Stimulated activated CD8-positive, alpha-beta memory T cell treated with anti-CD3 and anti-CD28 coated beads, Interleukin-12 subunit alpha, Interleukin-12 subunit beta, amount 100 ng/mL, for 1 hour (primary cell): ENCODE results near the gene LPIN2.
"Not testable (repeated sequence)": the region's sequence is repeated elsewhere in the genome, so short reads cannot be mapped to it uniquely, and the experiment has no call there.

Experiments used
- DNase-seq: peaks from one replicate; pipeline ENCODE4 v3.0.0-alpha.2; 2020; ENCODE audit warnings: low read depth

LPIN2 gene

DNA sequence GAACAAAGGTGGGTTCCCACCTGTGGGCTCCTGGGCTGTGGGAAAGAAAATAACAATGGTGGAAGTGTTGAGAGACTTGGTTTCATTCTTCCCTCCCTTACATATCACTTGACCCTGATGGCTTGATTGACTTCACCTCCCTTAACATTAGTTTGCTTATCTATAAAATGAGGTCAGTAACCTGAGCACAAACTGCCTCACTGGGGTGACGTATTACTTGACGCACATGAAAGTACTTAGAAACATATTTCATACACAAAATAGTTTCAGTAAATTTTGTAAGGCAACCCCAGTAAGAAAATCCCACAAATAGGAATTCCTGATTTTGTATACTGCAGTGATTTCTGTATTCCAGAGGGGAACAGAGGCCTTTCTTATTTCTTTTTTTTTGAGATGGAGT lies 29.4 kb upstream of the LPIN2 start:
- DNase-seq: no peak

DNA sequence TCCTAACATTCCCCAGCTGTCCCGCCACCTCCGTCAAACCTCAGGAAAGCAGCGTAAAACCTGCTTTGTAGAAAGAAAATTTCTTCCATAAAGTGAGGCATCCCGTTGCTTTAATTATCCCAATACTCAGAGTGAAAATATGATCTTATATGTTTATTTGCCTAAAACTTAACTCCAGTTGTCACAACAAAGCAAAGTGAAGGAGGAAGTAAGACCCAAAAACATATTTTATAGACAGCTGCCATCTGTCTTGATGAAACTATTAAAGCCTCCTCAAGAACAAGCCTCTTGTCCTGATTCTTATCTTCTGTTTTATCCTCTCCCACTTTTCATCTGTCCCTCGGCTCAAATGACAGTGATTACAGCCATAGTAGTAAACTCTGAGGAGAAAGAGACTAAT lies 28.9 kb upstream of the LPIN2 start:
- DNase-seq: no peak

- DNase-seq: no peak
Measured at GRCh38 chr18:3040881-3041280, 27.9 kb upstream of the LPIN2 start.

DNA sequence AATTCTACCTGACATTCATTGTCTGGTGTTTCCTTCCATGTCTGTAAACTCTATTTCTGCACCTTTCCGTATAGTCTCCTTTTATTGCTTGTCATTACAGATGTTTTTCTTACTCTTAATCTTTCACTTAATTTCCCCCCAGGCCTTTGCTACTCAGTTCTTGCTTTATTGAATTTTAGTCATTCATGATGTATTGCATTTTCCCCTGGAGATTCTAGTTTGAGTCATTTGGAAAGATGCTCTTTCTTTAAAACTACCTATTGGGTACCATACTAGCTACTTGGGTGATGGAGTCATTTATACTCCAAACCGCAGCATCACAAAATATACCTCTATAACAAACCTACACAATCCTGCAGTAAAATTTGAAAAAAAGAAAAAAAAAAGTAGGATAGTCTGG lies 27.2 kb upstream of the LPIN2 start:
- no peak for DNase-seq

- no peak for DNase-seq
Measured at GRCh38 chr18:3037423-3037915, 24.5 kb upstream of the LPIN2 start.

DNA sequence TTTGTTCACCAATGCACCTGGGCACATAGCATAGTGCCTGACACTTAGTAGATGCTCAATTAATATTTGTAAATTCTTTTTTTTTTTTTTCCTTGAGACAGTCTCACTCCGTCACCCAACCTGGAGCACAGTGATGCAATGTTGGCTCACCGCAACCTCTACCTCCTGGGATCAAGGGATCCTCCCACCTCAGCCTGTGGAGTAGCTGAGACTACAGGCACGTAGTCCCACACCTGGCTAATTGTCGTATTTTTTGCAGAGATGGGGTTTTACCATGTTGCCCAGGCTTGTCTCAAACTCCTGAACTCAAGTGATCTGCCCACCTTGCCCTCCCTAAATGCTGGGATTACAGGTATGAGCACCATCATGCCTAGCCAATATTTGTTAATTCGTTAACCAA lies 23.2 kb upstream of the LPIN2 start:
- DNase-seq: no peak

DNA sequence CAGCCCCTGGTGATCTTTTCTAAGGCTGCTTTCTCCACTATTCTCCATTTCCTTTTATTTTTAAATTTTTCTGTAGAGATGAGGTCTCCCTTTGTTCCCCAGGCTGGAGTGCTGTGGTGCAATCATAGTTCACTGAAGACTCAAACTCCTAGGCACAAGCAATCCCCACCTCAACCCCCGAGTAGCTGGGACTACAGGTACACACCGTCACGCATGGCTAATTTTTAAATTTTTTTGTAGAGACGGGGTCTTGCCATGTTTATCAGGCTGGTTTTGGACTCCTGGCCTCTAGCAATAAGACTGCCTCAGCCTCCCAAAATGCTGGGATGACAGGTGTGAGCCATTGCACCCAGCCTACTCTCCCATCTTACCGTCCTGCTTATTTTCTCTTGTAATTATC lies 22.7 kb upstream of the LPIN2 start:
- DNase-seq: no peak

DNA sequence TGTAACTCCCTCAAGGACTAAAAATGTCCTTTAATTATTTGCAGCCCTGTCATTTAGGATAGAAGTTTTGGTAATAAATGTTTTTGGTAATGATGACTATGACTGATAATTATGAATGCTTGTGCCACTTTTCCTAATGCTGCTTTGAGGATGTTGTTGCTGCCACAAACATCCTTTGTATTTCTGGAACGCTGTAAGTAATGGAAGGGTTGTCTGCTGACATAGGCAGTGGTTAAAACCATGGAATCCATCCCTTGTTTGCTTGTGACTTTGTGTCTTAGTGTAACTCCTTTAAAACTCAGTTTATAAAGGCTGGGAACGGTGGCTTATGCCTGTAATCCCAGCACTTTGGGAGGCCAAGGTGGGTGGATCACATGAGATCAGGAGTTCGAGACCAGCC lies 19.8 kb upstream of the LPIN2 start:
- no peak for DNase-seq

GRCh38 chr18:3029215-3029952 lies 16.4 kb upstream of the LPIN2 start:
- DNase-seq: no peak

- not testable (repeated sequence) for DNase-seq
Measured at GRCh38 chr18:3028115-3028514, 15.2 kb upstream of the LPIN2 start.

DNA sequence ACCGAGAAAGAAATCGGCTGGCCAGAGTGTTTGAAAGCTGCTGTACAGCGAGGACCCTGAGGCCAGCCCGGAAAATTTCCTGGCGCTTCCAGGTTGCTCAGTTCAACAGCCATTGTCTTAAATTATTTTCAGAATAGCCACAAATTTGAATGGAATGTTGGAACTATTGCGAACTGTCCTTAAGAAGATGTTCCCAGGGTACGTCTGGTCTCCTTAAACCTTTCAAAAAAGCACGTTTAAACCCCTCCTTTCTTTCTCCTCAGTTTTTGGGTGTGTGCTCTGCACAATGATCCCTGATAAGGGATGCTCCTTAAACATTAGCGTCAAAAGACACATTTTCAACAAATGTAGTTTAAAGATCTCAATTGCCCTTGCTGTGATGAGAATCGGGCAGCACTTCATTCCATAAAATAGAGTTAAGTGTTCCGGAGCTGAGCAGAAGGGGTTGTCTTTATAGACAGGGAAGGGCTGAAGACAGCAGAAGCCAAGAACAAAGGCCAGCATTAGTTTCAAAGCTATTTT lies 14.5 kb upstream of the LPIN2 start:
- DNase-seq: no peak

- no peak for DNase-seq
Measured at GRCh38 chr18:3025544-3025943, 12.6 kb upstream of the LPIN2 start.

DNA sequence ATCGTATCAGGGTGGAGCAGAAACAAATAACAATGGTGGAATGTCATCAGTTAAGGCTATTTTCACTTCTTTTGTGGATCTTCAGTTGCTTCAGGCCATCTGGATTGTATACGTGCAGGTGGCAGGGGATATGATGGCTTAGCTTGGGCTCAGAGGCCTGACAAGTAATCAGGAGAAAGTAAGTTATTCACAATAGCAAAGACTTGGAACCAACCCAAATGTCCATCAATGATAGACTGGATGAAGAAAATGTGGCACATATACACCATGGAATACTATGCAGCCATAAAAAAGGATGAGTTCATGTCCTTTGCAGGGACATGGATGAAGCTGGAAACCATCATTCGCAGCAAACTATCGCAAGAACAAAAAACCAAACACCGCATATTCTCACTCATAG lies 10.7 kb upstream of the LPIN2 start:
- not testable (repeated sequence) for DNase-seq

DNA sequence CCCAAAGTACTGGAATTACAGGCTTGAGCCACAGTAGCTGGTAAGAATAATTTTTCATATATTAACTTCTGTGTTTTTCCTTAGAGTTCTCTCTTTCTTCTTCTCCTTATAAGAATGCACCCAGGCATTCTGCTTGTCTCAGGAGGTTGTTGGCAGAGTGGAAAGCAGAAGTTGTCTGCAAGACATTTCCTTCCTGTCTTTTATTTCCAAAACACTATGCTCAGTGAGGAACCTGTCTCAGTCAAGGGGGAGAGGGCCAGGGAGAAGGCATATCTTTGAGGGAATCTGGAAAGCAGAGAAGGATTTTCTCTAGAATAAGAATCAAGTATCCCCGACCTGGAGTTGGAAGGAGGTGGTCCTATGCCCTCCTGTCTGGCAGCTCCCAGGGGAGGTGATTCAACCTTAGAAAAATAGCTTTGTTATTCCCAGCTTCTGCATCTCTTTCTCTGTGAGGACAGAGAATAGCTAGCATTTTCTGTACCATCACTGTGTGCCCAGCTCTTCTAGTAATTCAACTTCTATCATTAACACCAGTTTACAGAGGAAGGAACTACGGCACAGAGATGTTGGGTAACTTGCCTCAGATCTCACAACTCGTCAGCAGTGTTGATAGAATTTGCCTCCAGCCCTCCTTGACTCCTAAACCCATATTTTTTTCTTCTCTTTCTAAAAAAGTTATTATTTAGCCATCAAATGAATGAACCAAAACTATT lies 3.8 kb upstream of the LPIN2 start:
- no peak for DNase-seq

GRCh38 chr18:3015851-3016250 lies 2.9 kb upstream of the LPIN2 start:
- no peak for DNase-seq

- DNase-seq: no peak
Measured at GRCh38 chr18:3015204-3015592, 2.3 kb upstream of the LPIN2 start.

- DNase-seq: no peak
Measured at GRCh38 chr18:3014503-3015203, 1.7 kb upstream of the LPIN2 start.

DNA sequence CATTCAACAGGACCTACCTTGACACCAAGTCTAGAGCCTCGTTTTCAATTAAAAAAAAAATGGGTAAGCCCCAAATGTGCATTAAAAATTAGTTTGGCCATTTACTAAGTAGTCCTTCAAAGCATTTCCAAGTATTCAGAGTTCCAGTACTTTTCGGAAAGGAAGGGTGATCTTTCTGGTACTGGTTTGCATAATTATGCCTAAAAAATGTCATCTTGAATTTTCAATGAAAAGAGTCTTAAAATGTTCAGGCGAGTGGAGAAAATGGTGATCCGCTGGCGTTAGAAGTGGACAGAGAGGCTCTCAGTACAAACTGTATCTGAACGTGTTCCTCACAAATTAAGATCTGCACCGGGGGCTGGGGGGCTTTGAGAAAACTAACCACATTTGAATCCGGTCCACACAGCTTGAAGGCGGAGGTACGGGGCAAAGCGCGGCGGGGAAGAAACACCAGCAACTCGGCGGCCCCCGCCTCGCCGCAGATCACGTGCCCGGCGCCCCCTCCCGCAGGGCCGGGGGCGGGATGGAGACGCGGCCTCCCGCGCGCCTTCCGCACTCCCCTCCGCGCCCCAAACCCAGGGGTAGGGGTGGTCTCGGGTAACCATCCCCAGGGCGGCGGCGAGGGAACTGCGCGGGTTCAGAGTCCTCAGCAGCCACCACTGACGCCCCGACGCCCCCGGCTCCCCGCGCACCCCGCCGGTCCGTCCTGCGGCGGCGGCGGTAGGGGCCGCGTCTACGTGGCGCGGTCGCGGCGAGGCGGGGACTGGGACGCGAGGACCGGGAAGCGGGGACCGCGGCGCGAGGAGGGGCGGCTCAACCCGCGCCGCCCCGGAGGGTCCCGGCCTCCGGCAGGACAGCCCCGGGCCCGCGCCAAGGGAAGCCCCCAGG lies 564 bp downstream of the LPIN2 start:
- peak; percentile 9 for DNase-seq

- DNase-seq: no peak
Measured at GRCh38 chr18:3010086-3010485, 2.9 kb downstream of the LPIN2 start.

GRCh38 chr18:3008541-3008940 lies 4.4 kb downstream of the LPIN2 start:
- no peak for DNase-seq

- DNase-seq: no peak
Measured at GRCh38 chr18:3007491-3007890, 5.5 kb downstream of the LPIN2 start.

DNA sequence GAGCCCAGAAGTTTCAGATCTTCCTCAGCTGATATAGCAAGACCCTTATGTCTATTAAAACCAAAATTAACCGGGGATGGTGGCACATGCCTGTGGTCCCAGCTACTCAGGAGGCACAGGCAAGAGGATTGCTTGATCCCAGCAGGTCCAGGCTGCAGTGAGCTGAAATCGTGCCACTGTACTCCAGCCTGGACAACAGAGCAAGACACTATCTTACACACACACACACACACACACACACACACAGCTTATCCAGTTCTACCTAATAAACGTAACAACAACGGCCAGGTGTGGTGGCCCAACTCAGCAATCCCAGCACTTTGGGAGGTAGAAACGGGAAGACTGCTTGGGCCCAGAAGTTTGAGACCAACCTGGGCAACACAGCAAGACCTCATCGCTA lies 7.5 kb downstream of the LPIN2 start:
- DNase-seq: no peak
